ENCODE results near the gene PGBD5.

The PGBD5 gene

DNA sequence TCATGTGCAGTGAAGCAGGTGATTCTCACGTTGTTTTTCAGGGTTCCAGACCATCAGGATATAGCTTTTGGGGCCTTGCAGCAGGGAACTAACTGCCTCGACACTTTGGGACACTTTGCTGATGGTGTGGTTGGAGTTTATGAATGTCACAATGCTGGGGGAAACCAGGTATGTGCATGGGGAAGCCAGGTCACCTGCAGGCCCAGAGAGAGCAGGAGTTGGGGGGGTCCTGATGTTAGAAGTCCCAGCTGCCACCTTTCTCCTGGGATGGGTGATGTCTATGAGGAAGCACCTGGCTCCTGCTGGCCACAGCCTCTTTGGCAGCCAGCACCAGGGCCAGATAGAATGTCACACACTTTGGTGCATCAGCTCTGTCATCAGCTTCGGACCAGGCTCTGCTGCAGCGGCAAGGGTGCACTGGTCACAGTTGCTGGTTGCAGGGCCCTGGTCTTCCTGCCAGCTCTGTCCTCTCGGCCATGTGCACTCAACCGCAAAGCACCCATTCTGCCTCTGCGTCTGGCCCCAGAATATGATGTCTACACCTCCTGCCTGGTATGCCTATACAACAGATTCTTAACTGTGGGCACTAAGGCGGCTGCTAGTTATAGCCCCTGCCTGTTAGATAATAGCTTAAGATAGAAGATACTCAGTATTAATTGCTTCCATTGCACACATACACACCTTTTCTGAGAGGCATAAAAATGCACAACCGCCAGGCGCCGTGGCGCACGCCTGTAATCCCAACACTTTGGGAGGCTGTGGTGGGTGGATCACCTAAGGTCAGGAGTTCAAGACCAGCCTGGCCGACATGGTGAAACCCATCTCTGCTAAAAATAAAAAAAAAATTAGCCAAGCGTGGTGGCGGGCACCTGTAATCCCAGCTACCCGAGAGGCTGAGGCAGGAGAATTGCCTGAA, 160.7 kb downstream of the PGBD5 start:
- no peak for DNase-seq (ENCODE audit: low read depth, low spot score)
